Rectal smooth muscle tissue (tissue), 1 donor: ENCODE data around the gene LHX4.

Experiments used
- H3K27ac ChIP-seq: one replicate; pipeline ENCODE4 v1.7.0; 2013; ENCODE audit warnings: low read depth, low read length, inconsistent platforms
- H3K27me3 ChIP-seq: one replicate; pipeline ENCODE4 v1.7.0; 2013; ENCODE audit warnings: low read length; ENCODE audit not compliant: control insufficient read depth, insufficient read depth
- H3K36me3 ChIP-seq: one replicate; pipeline ENCODE4 v1.7.0; 2013; ENCODE audit warnings: low read length; ENCODE audit not compliant: control insufficient read depth, insufficient read depth
- H3K4me1 ChIP-seq: one replicate; pipeline ENCODE4 v1.7.0; 2013; ENCODE audit warnings: low read length; ENCODE audit not compliant: control insufficient read depth, insufficient read depth
- H3K4me3 ChIP-seq: one replicate; pipeline ENCODE4 v1.7.0; 2013; ENCODE audit warnings: low read length
- H3K9ac ChIP-seq: one replicate; pipeline ENCODE4 v1.7.0; 2013; ENCODE audit warnings: low read length

Gene LHX4

DNA sequence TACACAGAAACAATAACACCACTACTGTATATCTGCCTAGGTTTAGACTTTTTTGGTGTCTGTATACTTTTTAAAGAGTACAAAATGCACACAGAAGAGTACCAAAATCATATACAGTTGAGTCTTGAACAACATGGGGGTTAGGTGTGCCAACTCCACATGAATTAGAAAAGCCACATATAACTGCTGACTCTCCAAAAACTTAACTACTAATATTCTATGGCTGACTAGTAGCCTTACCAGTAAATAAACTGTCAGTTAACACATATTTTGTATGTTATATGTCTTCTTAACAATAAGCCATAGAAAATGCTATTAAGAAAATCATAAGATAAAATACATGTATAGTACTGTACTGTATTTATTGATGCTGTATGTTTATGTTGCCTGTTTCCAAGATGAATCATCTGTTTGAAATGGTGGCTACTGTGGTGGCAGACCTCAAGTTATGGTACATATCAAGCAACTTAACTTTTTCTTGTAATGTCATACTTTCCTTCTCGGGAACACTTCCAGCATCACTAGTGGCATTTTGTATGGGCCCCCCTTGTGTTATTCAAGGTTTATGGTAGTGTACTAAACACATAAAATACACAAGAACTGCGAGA lies 71.2 kb downstream of the LHX4 start:
- H3K4me3 ChIP-seq: no peak overlapping the region
- no peaks in the 10 kb centered on the region for H3K4me1 ChIP-seq
- H3K9ac ChIP-seq: no peak overlapping the region
- H3K27me3 ChIP-seq: no peaks in the 10 kb centered on the region
- no peak overlapping the region for H3K27ac ChIP-seq
- no peaks in the 10 kb centered on the region for H3K36me3 ChIP-seq

DNA sequence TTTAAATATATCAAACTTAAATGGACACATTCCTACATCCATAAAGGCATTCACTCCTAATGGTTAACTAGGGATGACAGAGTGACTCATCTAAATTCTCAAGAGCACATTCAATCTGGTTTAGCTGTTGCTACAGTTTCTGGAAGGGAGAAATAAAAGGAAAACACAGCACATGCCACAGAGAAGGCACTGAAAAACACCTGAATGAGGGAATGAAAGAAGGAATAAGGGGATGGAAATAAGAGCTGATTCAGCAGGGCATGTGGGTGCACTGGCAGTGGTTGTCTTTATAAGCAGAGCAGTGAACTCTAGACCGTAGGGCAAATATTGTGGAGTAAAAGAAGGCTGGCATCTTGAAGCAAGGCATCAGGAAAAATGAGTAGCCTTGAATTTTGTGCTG lies 79.3 kb downstream of the LHX4 start:
- Histone ChIP-seq H3K4me1 (no peaks in the 10 kb centered on the region), H3K9ac (no peak overlapping the region), H3K27me3 (no peaks in the 10 kb centered on the region), H3K36me3 (no peaks in the 10 kb centered on the region), H3K4me3 (no peak overlapping the region), H3K27ac (no peak overlapping the region)

DNA sequence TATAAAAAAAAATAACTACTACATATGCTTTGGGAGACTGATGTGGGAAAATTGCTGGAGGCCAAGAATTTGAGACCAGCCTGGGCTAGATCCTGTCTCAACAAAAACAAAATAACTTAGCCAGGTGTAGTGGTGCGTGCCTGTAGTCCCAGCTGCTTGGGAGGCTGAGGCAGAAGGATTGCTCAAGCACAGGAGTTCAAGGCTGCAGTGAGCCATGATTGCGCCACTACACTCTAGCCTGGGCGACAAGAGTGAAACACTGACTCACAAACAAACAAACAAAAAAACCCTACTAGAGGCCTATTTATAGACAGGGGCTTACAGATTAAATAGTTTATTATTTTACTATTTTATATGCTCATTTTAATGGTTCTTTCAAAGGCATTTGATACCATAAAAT lies 80.0 kb downstream of the LHX4 start:
- Histone ChIP-seq H3K9ac (no peak overlapping the region), H3K36me3 (no peaks in the 10 kb centered on the region), H3K4me1 (no peaks in the 10 kb centered on the region), H3K27ac (no peak overlapping the region), H3K4me3 (no peak overlapping the region), H3K27me3 (no peaks in the 10 kb centered on the region)

DNA sequence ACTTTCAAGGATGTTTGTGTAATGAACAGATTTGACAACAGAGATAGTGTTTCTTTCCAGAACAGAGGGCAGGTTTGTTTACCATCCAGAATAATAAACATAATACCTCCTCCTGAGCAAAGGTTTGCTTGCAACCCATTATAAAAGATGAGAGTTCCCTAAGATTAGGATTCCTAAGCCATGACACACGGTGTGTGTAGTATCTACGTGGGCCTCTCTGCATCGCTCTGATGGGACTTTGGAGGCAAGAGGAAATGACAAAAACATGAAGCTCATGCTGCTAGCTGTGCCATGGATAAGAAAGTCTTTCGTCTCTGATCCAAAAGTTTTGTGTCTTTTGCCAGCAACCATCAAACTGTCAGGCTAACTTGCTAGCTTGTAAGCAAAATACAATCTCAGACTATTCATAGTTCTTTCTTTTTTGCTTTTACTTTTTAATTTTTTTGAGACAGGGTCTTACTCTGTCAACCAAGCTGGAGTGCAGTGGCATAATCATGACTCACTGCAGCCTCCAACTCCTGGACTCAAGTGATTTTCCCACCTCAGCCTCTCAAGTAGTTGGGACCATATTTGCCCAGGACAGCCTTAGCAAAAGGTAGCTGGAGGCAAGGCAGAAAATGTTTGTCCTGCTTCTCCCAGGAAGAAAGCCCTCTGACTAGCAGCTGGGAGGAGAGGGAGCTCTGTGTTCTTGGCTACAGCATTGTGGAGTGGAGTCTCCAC lies 81.1 kb downstream of the LHX4 start:
- no peaks in the 10 kb centered on the region for H3K4me1 ChIP-seq
- no peaks in the 10 kb centered on the region for H3K36me3 ChIP-seq
- no peaks in the 10 kb centered on the region for H3K27me3 ChIP-seq
- no peak overlapping the region for H3K9ac ChIP-seq
- no peak overlapping the region for H3K27ac ChIP-seq
- no peak overlapping the region for H3K4me3 ChIP-seq

DNA sequence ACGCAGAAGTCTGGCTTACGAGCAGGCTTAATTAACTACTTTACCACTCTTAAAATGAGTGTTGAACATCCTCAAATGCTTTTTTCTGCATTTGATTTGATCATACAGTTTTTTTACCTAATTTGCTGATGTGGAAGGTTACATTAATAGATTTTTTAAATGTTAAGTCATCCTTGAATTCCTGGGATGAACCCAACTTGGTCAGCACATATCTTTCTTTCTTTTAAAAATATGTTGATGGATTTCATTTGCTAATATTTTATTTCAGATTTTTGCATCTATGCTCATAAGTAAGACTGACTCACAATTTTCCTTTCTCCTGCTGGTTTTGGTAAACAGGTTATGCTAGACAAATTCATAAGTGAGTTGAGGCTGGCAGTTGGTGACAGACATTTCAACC lies 82.9 kb downstream of the LHX4 start:
- Histone ChIP-seq H3K9ac (no peak overlapping the region), H3K4me1 (no peaks in the 10 kb centered on the region), H3K27ac (no peak overlapping the region), H3K36me3 (no peaks in the 10 kb centered on the region), H3K27me3 (no peaks in the 10 kb centered on the region), H3K4me3 (no peak overlapping the region)

DNA sequence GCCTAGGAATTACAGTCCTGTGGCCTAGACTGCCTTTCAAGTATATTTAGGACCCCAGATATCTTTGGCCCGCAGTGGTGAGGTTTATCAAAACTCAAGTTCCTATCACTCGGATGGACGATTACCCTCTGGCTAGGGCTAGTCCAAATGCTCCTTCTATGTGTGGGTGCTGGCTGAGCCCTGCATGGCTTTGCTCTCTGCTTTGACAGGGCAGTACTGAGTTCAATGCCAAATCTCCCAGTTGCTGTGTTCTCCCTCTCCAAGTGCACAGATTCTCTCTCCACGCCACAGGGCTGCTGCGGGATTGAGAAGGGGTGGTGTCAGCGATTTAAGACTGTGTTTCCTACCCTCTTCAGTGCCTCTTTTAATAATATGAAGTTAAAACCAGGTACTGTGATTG lies 97.0 kb downstream of the LHX4 start:
- no peak overlapping the region for H3K9ac ChIP-seq
- H3K4me1 ChIP-seq: no peaks in the 10 kb centered on the region
- no peaks in the 10 kb centered on the region for H3K27me3 ChIP-seq
- H3K36me3 ChIP-seq: no peaks in the 10 kb centered on the region
- H3K27ac ChIP-seq: no peak overlapping the region
- H3K4me3 ChIP-seq: no peak overlapping the region
